GM21447 (cell line): ENCODE measurements around the gene ZNF266.

ENCODE experiments used
- ATAC-seq: cut with Tn5 transposase; IDR thresholded peaks from one replicate; pipeline ENCODE4 v1.9.1; 2021; ENCODE audit not compliant: unreplicated experiment

ZNF266 gene

DNA sequence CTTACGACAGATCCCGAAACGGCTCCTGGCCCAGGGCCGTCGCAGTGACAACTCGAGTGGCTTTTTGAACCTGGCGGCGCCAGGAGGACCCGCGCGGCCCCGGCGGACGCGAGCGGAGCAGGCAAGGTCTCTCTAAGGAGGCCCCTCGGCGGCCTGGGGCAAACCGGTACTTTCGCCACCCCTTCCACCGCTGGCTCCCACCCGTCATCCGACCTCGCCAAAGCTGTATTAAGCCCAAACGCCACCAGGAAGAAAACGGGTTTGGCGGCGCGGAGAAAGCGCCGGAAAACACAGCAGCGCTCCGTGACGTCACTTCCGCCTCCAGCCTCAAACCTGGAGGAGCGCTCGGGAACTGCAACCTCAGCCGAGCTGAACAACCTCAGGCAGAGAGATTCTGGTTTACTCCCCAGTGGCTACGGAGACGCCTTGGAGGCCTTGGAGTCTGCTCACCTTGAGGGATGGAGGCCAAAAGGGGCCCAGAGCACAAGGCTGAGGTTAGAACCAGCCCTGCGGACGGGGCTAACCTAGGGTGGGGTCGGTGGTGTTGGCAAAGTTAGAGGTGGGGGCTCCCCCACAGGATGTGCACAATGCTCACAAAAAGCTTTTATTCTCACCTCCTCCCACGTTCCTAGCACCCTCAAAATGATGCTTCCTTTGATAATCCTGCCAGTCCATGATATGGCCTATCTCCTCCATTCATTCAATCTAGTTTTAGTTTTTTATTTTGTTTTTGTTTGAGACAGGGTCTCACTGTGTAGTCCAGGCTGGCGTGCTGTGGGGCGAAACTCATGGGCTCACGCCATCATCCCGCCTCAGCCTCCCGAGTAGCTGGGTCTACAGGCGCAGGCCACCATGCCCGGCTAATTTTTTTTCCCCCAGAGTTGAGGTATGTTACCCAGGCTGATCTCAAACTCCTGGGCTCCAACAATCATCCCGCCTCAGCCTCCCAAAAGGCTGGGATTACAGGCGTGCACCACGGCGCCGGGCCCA lies at the start of gene ZNF266:
ZNF266 (minus strand) TSS at position 295 of the 990 bp plus-strand sequence. CDS start 15,484 bp downstream, outside the sequence.
- ATAC-seq, result peak; percentile 87

DNA sequence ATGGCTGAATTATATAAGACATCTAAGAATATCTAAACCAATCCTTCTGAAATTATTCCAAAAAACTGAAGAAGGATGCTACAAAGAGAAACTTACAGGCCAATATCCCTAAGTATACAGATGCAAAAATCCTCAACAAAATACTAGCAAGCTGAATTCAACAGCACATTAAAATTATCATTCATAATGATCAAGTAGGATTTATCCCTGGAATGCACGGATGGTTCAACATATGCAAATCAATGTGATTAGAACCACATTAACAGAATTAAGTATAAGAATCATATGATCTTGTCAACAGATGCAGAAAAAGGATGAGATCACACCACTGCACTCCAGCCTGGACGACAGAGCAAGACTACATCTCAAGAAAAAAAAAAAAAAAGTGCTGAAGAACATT lies 49.8 kb upstream of the ZNF266 start:
- no peak for ATAC-seq

DNA sequence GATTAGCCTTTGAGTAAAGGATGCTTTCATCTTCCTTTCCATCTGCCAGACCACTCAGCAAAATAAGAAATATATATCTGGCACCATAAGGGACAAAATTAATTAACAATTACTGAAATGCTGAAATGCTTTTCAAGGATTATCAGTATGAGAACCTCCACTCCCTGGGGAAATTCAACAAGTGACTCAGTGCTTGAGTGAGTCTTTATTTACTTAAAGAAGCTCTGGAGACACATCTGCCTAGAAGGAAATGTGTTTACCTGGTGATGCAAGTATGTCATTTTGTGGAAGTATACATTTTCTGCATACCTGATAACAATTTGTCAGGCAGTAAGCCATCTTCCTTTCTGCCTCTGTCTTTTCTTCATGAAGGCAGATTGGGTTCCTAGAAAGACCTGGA lies 39.6 kb upstream of the ZNF266 start:
- ATAC-seq, result no peak

DNA sequence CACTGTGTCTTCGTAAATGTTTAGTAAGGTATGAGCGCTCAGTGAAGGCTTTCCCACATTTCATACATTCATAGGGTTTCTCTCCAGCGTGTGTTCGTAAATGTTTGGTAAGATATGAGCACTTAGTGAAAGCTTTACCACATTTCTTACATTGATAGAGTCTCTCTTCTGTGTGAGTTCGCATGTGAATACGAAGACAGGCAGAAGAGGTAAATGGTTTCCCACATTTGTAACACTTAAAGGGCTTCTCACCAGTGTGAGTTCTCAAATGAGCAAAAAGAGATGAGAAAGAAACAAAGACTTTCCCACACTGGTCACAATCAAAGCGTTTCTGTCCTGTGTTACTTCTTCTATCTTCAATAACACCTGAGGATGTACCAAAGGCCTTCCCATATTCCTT lies 31.8 kb upstream of the ZNF266 start:
- ATAC-seq, result no peak

DNA sequence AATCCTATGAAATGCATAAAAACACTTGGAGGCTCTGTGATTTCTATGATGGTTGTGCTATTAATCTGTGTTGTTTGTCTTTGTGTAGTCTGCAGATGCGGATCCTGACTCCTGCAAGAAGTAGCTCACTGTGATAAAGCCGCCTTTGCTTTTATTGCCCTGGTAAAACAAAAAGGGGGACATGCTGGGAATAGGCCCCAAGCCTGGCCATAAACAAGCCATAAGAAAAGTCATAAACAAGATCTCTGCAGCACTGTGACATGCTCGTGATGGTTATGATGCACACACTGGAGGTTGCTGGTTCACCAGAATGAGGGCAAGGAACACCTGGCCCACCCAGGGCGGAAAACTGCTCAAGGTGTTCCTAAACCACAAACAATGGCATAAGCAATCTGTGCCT lies 26.6 kb upstream of the ZNF266 start:
- no peak for ATAC-seq

DNA sequence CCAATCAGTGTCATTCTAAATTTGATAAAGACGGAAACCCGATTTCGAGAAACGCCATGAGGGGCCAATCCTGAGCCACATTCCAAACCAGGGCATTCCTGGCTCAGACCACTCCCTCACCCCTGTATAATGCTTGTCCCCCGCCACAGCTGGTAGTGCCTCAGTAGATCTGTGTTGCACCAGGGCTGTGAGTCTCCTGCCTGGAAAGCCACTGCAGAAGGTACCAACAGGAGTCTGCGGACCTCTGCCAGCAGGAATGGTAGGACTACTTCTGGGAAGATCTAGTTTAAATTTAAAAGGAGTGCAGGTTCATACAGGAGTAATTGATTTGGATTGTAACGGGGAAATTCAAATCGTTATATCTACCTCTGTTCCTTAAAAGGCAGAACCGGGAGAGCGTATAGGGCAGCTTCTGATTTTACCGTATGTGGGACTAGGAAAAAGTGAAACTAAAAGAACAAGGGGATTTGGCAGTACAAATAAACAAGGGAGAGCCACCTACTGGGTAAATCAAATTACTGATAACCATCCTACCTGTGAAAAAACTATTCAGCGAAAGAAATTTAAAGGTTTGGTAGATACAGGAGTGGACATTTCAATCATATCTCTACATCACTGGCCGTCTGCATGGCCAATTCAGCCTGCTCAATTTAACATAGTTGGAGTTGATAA lies 20.8 kb upstream of the ZNF266 start:
- ATAC-seq, result no peak

DNA sequence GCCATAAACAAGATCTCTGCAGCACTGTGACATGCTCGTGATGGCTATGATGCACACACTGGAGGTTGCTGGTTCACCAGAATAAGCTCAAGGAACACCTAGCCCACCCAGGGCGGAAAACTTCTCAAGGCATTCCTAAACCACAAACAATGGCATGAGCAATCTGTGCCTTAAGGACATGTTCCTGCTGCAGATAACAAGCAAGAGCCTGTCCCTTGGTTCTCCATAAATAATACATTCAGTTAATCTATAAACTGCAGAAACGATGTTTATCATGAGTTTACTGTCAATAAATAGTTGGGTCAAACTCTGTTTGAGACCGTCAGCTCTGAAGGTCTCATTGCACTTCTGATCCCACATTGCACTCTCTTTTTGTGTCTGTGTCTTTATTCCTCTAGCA lies 18.6 kb upstream of the ZNF266 start:
- no peak for ATAC-seq

DNA sequence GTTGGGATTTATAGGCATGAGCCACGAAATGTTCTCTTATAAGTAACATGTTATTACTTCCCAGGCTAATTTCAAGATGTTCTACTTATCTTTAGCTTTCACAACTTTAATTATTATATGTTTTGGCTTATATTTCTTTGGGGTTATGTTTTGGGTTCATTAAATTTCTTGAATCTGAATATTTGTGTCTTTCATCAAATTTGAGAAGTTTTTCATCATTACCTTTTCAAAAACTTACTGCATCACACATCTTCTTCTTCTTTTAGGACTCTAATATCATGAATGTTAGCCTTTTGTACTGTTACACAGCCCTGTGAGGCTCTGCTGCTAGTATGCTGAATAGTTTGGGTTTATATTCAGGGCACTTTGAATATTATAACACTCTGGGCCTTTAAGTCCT lies 9.7 kb upstream of the ZNF266 start:
- ATAC-seq, result no peak

DNA sequence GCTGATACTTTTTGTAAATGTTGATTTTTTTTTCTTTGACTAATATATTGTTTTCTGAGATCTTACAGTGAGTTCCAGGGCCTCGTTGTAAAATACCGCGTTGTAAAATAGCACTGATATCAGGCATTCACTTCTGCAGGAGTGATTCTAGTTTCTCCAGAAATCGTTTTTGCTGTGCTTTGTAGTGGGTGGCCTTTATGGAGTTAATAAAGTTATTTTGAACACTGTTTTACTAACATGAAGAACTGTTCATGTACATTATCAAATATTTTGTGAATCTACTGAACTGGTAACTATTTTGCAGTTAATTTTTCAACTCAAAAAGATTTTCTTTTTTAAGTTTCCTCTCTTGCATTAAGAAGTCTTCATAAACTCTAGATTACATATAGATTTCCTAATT lies 985 bp upstream of the ZNF266 start:
- no peak for ATAC-seq

DNA sequence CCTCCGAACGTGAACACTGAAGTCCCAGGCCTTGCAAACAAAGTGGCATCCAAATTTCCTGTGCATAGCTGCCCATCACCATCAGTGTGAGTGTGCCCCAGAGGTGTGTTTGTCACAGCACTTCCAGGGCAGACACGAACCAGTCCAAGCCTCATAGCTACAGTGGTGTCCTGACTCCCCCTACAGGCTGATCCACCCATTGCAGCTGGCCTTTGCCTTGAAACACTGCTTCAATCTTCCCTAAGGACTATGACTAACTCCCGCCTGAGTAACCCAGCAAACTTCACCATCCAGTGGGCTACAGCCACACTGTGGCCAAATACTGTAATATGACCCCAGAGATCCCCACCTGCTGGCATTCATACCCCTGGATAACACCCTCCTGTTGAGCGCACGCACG lies 3.9 kb downstream of the ZNF266 start:
- ATAC-seq, result no peak

DNA sequence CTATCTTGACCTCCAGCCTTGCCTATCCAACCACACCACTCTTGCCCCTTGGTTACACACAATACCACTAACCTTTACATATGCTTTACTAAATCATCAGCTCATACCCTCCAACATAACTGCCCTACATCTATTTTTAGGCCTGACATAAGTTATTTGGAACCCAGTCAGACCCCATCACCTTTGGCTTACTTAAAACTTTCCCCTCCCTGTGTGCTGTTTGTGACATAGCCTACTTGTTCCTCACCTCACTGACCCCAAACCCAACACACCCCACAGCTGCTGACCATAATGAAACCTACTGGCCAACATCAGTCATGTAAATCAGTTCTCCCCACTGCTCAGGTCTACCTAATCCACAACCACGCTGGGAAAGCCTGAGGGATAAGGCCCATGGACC lies 4.9 kb downstream of the ZNF266 start:
- ATAC-seq, result no peak

DNA sequence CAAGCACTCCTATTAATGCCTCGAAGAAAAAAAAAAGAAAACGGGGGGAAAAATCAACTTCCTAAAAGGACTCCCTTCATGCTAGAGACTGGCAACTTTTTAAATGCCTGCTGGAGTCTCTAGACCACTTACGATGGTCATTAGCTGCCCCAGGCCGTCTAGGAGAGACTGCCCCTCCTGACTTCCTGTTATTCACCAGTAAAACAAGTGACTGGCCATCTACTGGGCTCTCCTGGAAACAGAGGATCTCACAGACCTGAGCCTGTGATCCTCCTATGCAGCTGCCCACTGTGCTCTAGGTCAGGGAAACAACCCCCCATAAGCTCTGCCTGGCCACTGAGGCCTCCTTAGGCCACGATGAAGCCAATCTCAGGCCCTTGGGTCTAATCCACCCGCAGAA lies 7.4 kb downstream of the ZNF266 start:
- ATAC-seq, result no peak

DNA sequence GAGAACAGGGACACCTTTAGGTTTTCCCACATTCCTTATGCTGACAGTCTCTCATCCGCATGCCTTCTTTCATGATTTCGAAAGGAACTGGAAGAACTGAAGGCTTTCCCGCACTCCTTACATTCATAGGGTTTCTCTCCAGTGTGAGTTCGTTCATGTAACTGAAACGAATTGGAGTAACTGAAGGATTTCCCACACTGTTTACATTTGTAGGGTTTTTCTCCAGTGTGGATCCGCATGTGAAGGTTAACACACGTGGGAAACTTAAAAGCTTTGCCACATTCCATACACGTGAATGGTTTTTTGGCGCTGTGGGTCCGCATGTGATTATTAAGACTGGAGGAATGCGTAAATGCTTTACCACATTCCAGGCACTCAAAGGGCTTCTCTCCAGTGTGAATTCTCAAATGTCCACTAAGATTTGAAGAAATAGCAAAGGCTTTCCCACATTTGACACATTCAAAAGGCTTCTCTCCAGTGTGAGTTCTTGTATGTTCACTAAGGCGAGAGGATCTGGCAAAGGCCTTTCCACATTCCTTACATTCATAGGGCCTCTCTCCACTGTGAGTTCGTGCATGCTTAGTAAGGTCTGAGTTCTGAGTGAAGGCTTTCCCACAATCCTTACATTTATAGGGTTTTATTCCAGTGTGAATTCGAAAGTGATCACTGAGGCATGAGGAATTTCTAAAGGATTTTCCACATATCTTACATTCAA lies 22.0 kb downstream of the ZNF266 start:
- no peak for ATAC-seq

DNA sequence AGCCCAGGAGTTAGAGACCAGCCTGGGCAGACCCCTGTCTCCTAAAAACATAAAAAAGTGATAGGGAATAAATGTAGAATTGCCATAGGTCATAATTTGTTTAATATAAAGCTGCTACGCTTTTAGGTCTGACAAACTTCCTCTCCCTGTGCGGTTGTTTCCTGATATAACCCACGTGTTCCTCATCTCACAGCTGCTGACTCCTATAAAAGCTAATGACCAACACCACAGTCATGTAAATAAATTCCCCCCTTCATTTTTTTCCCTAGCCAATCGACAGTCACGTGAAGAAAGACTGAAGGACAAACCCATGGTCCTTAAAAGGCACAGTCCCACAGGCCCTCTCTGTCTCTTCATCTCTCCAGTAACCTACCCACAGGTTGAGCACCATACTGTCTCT lies 27.5 kb downstream of the ZNF266 start:
- no peak for ATAC-seq

DNA sequence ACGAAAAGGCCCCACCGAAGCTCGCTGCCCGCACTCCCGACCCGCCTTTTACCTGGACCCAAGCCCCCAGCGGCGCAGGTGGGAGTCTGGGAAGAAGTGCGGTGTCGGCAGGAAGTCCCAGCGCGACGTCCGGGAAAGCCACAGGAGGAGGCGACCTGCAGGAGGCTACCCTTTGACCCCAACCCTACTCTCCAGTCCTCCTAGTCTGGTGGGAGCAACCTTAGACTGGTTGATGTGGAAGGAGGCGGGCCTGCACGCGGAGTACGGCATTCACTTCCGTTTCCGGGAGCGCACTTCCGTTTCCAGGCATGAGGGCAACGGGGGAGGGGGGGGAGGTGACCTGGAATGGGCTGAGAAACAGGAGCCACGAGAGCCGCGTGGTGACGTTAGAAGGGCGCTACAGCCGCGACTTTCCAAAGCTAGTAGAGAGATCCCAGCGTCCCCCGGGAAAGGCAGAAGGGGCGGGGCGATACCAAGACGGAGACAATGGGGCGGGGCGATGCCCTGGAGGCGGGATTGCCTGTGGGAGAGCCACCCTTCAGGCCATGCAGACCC lies 28.5 kb downstream of the ZNF266 start:
- ATAC-seq, result no peak

DNA sequence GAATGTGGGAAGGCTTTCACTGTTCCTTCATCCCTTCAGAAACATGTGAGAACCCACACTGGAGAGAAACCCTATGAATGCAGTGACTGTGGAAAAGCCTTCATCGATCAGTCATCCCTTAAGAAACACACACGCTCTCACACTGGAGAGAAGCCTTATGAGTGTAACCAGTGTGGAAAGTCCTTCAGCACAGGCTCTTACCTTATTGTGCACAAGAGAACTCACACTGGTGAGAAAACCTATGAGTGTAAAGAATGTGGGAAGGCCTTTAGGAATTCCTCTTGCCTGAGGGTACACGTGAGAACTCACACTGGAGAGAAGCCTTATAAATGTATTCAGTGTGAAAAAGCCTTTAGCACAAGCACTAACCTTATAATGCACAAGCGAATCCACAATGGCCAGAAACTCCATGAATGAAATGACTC lies 54.0 kb downstream of the ZNF266 start:
- no peak for ATAC-seq

DNA sequence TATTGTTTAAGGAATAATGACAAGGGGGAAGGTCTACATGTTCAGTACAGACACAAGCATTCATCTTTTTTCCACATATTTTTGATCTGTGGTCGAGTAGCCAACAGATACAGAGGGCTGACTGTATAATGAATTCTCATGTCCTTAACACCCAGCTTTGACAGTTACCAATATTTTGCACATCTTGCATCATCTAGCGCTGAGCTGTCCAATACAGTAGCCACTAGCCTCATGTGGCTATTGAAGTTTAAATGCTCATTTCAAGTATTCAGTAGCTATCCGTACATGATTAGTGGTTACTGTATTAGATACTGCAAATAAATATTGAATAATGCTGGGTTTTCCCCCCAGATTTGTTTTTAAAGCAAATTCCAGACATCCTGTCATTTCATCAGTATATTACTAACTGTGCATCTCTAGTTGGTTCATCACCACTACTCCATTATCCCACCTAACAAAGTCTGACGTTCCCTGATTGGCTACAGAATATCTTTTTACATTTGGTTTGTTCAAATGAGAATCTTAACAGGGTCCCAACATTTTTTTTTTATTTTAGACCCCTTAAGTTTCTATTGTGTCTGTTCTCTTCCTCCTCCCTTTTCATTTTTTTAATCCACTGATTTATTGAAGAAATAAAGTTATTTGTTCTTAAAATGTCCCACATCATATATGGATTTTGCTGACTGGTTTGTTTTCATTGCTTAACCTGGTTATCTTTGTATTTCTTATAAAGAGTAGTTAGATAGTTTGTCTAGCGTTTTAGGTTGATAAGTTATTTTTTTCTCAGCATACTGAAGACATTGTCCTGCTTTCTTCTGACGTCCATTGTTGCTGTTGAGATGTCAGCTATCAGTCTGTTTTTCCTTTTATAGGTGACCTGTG lies 64.4 kb downstream of the ZNF266 start:
- ATAC-seq, result no peak

DNA sequence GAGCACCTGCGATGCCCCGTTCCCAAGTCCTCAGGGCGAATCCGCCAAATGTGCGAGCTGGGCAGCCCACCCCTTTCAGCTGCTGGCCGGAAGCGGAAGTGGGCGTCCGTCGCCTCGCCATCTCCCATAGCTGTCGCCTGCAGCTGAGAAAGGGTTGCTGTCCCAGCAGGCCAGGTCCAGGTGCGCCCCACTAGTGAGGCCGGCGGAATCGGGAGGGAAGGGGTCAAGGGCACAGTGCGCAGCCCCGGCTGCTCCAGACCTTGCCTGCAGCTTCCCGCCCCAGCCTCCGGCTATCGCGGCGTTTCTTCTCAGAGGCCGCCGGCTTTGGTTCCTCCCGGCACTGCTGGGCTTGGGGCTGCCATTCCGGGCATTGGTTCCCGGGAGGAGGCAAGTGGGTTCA lies 72.5 kb downstream of the ZNF266 start, which contains the start of gene ZNF177:
ZNF177 (plus strand) TSS at position 109 of the 400 bp plus-strand sequence. CDS start 15,299 bp downstream, outside the sequence.
- ATAC-seq, result no peak
